IPS DF 6.9 (cell line): ENCODE data around the gene GFPT2.

Experiments used
- DNase-seq: peaks from one replicate; pipeline ENCODE4 v3.0.0-alpha.2; 2013; ENCODE audit warnings: low read depth, low spot score
- H3K27ac ChIP-seq: one replicate; pipeline ENCODE4 v1.5.1; 2013; ENCODE audit warnings: low read length, control low read depth
- H3K27me3 ChIP-seq: 2 replicates; pipeline ENCODE4 v1.6.1; 2013; ENCODE audit warnings: mild to moderate bottlenecking, low read length; ENCODE audit not compliant: control insufficient read depth, insufficient read depth
- H3K36me3 ChIP-seq: 2 replicates; pipeline ENCODE4 v1.6.1; 2013; ENCODE audit warnings: low read length; ENCODE audit not compliant: control insufficient read depth, insufficient read depth
- H3K4me1 ChIP-seq: 2 replicates; pipeline ENCODE4 v1.6.1; 2013; ENCODE audit warnings: low read length; ENCODE audit not compliant: control insufficient read depth, insufficient read depth
- H3K4me3 ChIP-seq: 2 replicates; pipeline ENCODE4 v1.5.1; 2013; ENCODE audit warnings: mild to moderate bottlenecking, low read length
- H3K9me3 ChIP-seq: 2 replicates; pipeline ENCODE4 v1.6.1; 2013; ENCODE audit warnings: low read length, inconsistent platforms; ENCODE audit not compliant: control insufficient read depth, insufficient read depth
- WGBS: extraction: QIAGEN DNeasy Blood & Tissue Kit; methylation state at CpG from one replicate; pipeline ENCODE4 v1.1.7; 2013; ENCODE audit warnings: mixed read lengths, missing lambda C conversion rate; ENCODE audit not compliant: insufficient read length, insufficient coverage; 5-methylcytosine and 5-hydroxymethylcytosine counted together

Gene GFPT2

DNA sequence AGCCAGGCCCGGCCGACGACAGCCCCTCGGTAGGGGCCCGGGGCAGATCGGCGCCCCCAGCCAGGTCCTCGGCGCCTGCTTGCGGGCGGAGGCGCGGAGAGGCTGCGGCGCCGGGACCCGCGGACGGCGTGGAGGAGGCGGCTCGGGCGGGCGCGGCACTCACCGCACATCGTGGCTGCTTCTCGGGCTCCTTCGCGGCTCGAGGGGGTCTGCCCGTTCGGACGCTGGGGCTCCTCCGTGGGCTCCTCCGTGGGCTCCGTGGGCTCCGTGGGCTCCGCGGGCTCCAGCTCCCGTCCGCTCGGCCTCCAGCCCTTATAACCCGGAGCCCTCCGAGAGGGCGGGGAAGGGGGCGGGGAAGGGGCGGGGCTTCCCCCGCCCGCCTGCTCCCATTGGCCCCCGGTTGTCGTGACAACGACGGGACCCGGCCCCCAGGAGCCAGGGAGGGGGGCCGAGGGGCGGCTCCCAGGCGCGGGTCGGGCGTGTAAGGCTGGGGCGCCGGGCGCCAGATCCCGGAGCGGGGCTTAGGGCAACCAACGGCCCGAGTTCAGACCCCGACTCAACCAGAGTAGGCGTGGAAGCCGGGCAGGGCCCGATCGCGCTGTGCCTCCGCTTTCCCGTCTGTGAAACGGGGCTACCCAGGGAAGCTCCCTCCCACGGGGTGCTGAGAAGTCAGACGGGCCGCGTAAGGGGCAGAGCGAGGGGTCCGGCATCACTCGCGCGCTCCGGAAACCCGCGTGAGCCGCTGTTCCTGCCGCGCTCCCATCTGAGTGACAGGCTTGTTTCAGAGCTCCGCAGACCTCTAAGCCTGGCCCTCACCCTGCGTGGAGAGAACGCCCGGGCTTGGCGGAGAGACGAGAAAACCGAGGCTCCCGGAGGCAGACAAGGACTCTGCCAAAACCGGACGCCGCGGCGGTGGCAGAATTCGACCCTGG lies at the start of gene GFPT2:
Gene GFPT2, minus strand, starts transcription at position 289 of the 932 bp plus-strand sequence. Its CDS starts 119 bp downstream, at position 170.
- WGBS = no CpG with 5 or more reads among the region's 106 CpGs

DNA sequence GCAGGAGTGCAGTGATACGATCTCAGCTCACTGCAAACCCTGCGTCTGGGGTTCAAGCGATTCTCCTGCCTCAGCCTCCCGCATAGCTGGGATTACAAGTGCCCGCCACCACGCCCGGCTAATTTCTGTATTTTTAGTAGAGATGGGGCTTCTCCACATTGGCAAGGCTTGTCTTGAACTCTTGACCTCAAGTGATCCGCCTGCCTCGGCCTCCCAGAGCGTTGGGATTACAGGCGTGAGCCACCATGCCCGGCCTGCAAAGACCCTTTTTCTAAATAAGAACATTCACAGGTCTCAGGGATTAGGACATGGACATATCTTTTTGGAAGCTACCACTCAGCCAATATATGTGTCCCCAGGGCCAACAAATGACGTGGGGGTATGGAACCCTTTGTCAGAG lies 49.6 kb upstream of the GFPT2 start:
- no peaks in the 10 kb centered on the region for H3K9me3 ChIP-seq
- no peaks in the 10 kb centered on the region for H3K27me3 ChIP-seq
- DNase-seq = no peak
- no peak overlapping the region for H3K4me3 ChIP-seq
- H3K4me1 ChIP-seq = peaks cover 1% of the 10 kb centered on the region; the same call in 1 of the 2 replicates
- H3K36me3 ChIP-seq = no peaks in the 10 kb centered on the region
- no CpG with 5 or more reads among the region's 13 CpGs for WGBS
- no peak overlapping the region for H3K27ac ChIP-seq

More for the DNA sequence above, at the start of gene GFPT2:
- H3K4me3 ChIP-seq = peak within 1 kb of the TSS; percentile 98
- no peaks in the 10 kb centered on the region for H3K9me3 ChIP-seq
- H3K4me1 ChIP-seq = peaks cover 9% of the 10 kb centered on the region
- peaks cover 2% of the 10 kb centered on the region for H3K36me3 ChIP-seq
- H3K27ac ChIP-seq = no peak within 1 kb of the TSS
- H3K27me3 ChIP-seq = peaks cover 9% of the 10 kb centered on the region
- DNase-seq = no peak

DNA sequence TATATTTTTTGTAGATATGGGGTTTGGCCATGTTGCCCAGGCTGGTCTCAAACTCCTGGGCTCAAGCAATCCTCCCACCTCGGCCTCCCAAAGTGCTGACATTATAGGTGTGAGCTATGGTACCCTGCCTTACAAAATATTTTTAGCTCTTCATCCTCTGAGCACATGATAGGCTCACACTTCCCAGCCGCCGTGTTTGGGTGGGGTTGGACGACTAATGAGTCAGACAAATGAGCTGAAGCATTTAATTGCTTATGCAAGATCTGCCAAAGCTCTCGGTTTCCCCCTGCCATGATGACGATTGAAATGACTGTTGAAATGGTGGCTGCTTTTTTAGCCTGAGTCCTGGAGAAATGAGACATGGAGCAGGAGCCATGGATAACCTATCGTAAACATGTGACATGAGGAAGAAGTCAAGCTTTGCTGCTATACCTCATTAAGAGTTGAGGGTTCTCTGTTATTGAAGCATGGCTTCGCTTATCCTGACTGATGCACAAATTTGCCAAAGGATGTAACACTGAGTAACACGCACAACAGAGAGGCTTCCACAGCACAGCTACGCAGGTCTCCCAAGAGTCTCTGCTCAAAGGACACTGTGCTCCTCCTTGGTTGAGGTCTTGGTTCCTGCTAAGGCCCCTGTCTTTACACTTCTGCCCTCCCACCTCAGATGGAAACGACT lies 48.2 kb upstream of the GFPT2 start:
- H3K27me3 ChIP-seq = no peaks in the 10 kb centered on the region
- WGBS = no CpG with 5 or more reads among the region's 11 CpGs
- no peaks in the 10 kb centered on the region for H3K9me3 ChIP-seq
- no peak overlapping the region for H3K4me3 ChIP-seq
- no peaks in the 10 kb centered on the region for H3K36me3 ChIP-seq
- peaks cover 1% of the 10 kb centered on the region; the same call in 1 of the 2 replicates for H3K4me1 ChIP-seq
- DNase-seq = no peak
- no peak overlapping the region for H3K27ac ChIP-seq

DNA sequence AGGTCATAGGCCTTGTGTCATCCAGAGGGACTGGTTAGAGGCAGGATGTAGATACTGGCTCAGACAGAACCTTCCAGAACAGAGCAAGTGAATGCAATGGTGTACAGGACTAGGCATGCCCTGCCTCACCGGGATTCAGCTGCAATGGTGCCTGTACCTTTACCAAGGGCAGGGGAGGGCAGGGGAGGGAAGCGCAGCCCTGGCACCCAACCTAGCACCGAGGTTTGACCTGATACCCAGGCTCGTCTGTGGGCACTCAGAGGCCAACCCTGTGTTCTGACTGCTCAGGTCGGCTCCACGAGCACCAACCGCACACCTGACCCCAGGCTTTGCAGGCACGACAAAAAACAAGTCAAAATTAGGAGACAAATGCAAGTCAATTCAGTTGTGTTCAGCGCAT lies 47.3 kb upstream of the GFPT2 start:
- H3K27me3 ChIP-seq = no peaks in the 10 kb centered on the region
- no peak for DNase-seq
- no peaks in the 10 kb centered on the region for H3K36me3 ChIP-seq
- no peaks in the 10 kb centered on the region for H3K9me3 ChIP-seq
- H3K4me3 ChIP-seq = no peak overlapping the region
- no peak overlapping the region for H3K27ac ChIP-seq
- WGBS = no CpG with 5 or more reads among the region's 9 CpGs
- peaks cover 1% of the 10 kb centered on the region; the same call in 1 of the 2 replicates for H3K4me1 ChIP-seq

DNA sequence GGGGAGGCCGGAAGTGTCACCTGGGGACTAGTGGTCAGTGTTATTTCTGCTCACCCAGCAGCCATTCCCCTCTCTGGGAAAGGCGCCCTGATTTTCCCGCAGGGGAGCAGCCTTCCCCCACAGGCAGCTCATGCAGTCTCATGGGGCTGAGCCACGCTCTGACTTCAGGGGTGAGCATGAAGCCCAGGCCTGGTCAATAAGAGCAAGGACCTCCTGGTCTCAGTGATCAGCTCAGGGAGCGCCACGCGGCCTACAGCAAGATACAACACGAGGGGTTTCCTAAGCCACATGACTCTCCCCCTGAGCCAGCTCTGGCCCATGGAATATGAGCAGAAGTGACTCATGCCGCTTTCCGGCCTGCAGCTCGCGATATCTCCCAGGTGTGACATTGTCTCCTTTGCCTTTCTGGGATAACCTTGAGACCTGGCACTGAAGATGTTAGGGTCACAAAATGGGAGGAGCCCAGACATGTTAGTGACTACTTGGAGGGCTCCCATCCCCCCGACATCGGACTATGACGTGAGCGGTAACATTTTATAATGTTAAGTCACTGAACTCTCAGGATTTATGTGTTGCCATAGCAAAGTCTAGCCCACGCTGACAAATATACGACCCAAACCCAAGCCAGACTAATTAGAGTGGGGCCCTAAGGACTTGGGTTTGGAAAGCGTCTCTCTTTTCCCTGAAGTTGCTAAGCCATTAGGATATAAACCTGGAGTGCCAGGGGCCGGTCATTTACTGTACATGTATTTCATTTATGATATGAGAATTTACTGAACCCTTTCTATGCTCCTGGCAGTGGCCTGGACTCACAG lies 46.5 kb upstream of the GFPT2 start:
- WGBS = no CpG with 5 or more reads among the region's 20 CpGs
- no peaks in the 10 kb centered on the region for H3K36me3 ChIP-seq
- no peak for DNase-seq
- H3K27me3 ChIP-seq = no peaks in the 10 kb centered on the region
- no peak overlapping the region for H3K4me3 ChIP-seq
- H3K4me1 ChIP-seq = peaks cover 1% of the 10 kb centered on the region; the same call in 1 of the 2 replicates
- no peaks in the 10 kb centered on the region for H3K9me3 ChIP-seq
- H3K27ac ChIP-seq = no peak overlapping the region

DNA sequence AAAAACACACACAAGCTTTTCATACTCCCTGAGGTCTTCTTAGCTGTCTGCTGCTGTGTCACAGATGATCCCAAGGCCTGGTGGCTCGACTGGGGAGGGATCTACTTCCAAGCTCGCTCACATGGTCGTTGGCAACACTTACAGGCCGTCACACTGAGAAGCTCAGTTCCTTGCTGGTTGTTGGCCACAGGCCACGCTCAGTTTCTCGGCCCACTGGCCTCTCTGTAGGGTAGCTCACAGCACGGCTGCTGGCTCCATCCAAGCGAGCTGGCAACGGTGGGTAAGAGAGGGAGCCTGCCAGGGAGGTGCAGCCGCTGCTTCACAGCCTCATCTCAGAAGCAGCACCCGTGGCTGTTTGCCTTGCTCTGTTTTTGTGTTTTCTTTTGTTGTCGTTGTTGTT lies 43.8 kb upstream of the GFPT2 start:
- no peaks in the 10 kb centered on the region for H3K27me3 ChIP-seq
- no peak for DNase-seq
- H3K9me3 ChIP-seq = no peaks in the 10 kb centered on the region
- H3K4me3 ChIP-seq = no peak overlapping the region
- H3K36me3 ChIP-seq = no peaks in the 10 kb centered on the region
- H3K27ac ChIP-seq = no peak overlapping the region
- no CpG with 5 or more reads among the region's 12 CpGs for WGBS
- peaks cover 1% of the 10 kb centered on the region; the same call in 1 of the 2 replicates for H3K4me1 ChIP-seq

DNA sequence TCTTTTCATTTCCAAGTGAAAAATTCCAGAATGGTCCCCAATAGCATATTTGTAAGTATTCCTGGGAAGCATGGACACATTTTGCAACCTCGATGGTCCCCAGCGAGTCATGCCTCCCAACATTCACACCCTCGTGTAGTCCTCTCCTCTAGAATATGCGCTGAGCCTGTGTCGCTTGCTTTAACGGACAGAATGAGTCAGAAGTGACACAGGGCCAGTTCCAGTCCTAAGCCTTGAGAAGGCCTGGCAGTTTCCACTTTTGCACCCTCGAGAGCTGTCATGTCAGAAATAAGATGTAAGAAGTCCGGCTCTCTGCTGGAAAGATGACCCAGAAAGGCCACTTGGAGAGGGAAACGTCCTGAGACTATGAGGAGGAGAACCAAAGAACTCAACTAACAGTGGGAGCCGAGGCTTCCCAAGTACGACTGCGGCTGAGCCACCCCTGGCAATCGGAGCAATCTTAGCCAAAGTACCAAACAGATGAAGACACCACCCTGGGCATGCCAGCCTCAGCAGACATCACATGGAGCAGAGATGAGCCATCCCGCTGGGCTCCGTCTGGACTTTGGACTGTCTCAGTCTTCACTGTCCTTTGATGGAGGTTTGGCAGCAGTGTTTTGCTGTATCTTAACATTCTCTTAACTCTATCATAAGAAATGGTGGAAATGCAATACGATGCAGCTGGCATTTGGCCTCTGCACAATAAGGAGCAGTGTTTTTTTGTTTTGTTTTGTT lies 42.6 kb upstream of the GFPT2 start:
- Histone ChIP-seq H3K9me3 (no peaks in the 10 kb centered on the region), H3K36me3 (no peaks in the 10 kb centered on the region), H3K27me3 (no peaks in the 10 kb centered on the region), H3K4me1 (peaks cover 1% of the 10 kb centered on the region; the same call in 1 of the 2 replicates), H3K4me3 (no peak overlapping the region), H3K27ac (no peak overlapping the region)
- no CpG with 5 or more reads among the region's 16 CpGs for WGBS
- no peak for DNase-seq

DNA sequence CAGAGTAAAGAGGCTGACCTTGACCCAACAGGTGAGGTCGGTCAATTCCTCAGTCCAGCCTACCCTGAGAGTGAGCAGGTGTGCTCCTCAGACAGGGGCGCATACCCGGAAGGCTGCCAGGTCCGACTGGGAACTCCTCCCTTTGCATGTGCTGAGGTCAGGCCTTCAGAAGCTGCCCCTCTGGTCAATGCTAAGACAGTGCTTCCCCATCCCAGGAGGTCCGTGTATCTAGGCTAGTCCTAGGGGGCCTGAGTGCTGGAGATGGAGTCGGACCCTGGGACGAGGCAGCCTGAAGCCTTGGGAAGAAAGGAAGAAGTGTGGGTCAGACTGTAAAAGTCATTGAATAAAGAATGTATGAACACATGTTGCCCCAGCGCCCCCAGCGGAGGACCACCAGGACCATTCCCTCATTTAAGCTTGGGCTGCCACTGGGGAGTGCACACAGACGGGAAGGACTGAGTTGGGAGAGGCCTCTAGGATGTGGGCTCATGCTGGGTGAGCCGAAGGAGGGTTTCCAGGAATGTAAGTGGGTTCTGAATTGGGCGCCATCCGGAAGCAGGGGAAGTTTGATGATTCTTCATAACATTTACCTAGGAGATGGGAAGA lies 41.0 kb upstream of the GFPT2 start:
- DNase-seq = no peak
- WGBS = no CpG with 5 or more reads among the region's 13 CpGs

DNA sequence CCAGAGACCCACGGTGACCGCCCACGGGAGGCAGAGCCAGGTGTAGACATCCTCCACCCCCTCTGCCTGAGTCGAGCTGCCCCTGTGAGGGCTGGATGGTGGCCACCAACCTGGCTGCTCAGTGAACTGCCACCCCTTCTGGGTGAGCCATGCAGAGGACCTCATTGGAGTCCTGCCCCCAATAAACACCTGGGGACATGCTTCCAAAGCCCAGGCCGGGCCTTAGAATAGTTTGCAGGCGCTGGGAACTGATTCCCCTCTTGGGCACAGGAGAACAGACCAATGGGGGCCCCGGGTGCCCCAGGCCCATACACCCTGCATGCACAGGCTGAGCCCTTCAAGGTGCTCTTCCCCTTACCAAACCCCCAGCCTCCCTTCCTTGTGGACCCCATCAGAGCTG lies 38.1 kb upstream of the GFPT2 start:
- Histone ChIP-seq H3K9me3 (no peaks in the 10 kb centered on the region), H3K36me3 (no peaks in the 10 kb centered on the region), H3K4me3 (no peak overlapping the region), H3K27me3 (no peaks in the 10 kb centered on the region), H3K27ac (no peak overlapping the region), H3K4me1 (peaks cover 6% of the 10 kb centered on the region)
- DNase-seq = no peak
- no CpG with 5 or more reads among the region's 7 CpGs for WGBS

More for the DNA sequence above, 41.0 kb upstream of the GFPT2 start:
- H3K9me3 ChIP-seq = no peaks in the 10 kb centered on the region
- H3K27ac ChIP-seq = no peak overlapping the region
- peaks cover 6% of the 10 kb centered on the region for H3K4me1 ChIP-seq
- no peaks in the 10 kb centered on the region for H3K36me3 ChIP-seq
- no peaks in the 10 kb centered on the region for H3K27me3 ChIP-seq
- no peak overlapping the region for H3K4me3 ChIP-seq
